Activated CD4-positive, CD25-positive, alpha-beta regulatory T cell treated with anti-CD3 and anti-CD28 coated beads, Interleukin-2, amount 50 U/mL, for 16 hours (primary cell): Measurements from ENCODE around the gene OXTR.

ENCODE experiments used
- DNase-seq: peaks from one replicate; pipeline ENCODE4 v3.0.0-alpha.2; 2020; ENCODE audit warnings: low read depth, low spot score

OXTR gene

GRCh38 chr3:8769088-8769822, at the start of gene OXTR:
OXTR (minus strand) TSS chr3:8769613; CDS start chr3:8768187, 1,426 bp downstream.
- DNase-seq: no peak

- DNase-seq: no peak
Measured at GRCh38 chr3:8817486-8817885, 48.1 kb upstream of the OXTR start.

GRCh38 chr3:8816106-8816505, 46.7 kb upstream of the OXTR start:
- no peak for DNase-seq

GRCh38 chr3:8813411-8813810, 44.0 kb upstream of the OXTR start:
- no peak for DNase-seq

- no peak for DNase-seq
Measured at GRCh38 chr3:8810561-8810960, 41.1 kb upstream of the OXTR start.

- no peak for DNase-seq
Measured at GRCh38 chr3:8805774-8806173, 36.4 kb upstream of the OXTR start.

- DNase-seq: no peak
Measured at GRCh38 chr3:8802256-8802655, 32.8 kb upstream of the OXTR start.

- DNase-seq: no peak
Measured at GRCh38 chr3:8800016-8800415, 30.6 kb upstream of the OXTR start.

- DNase-seq: no peak
Measured at GRCh38 chr3:8794247-8794646, 24.8 kb upstream of the OXTR start.

- no peak for DNase-seq
Measured at GRCh38 chr3:8793242-8793641, 23.8 kb upstream of the OXTR start.

GRCh38 chr3:8790529-8790928, 21.1 kb upstream of the OXTR start:
- no peak for DNase-seq

- DNase-seq: no peak
Measured at GRCh38 chr3:8784676-8785435, 15.4 kb upstream of the OXTR start.

- DNase-seq: no peak
Measured at GRCh38 chr3:8780279-8780678, 10.9 kb upstream of the OXTR start.

- no peak for DNase-seq
Measured at GRCh38 chr3:8778475-8778874, 9.1 kb upstream of the OXTR start.

GRCh38 chr3:8777978-8778267, 8.5 kb upstream of the OXTR start:
- no peak for DNase-seq

- no peak for DNase-seq
Measured at GRCh38 chr3:8777201-8777977, 8.0 kb upstream of the OXTR start.

- DNase-seq: no peak
Measured at GRCh38 chr3:8776406-8776805, 7.0 kb upstream of the OXTR start.

GRCh38 chr3:8775602-8776001, 6.2 kb upstream of the OXTR start:
- no peak for DNase-seq

- DNase-seq: no peak
Measured at GRCh38 chr3:8775181-8775580, 5.8 kb upstream of the OXTR start.

- no peak for DNase-seq
Measured at GRCh38 chr3:8773941-8774542, 4.6 kb upstream of the OXTR start.

GRCh38 chr3:8768364-8769087, 887 bp downstream of the OXTR start:
- no peak for DNase-seq
